ENCODE measurements around the gene SRCAP. TPM values are rescaled to one million over a fixed set of nuclear protein-coding genes. Genes with fewer than 3 reads are reported as not detected.

SRCAP gene
- polyA plus RNA-seq, 1 experiment, result 4.4 TPM

GRCh38 chr16:30767767-30768465, 68.9 kb downstream of the SRCAP start:
- no peak for TF ChIP-seq CTCF (IDR thresholded peaks at IDR 0.05; ENCODE audit: insufficient read depth, low read depth, low read length)
- CTCF ChIA-PET, result no interaction called here
- no peak overlapping the region for H3K4me3 ChIP-seq (ENCODE audit: low read depth, low read length)
- H3K36me3 ChIP-seq (ENCODE audit: control insufficient read depth, insufficient read depth, low read length), result peaks cover 65% of the 10 kb centered on the region
- H3K27me3 ChIP-seq (ENCODE audit: control insufficient read depth, insufficient read depth, low read length), result no peaks in the 10 kb centered on the region
- POLR2A ChIA-PET, result no interaction called here
- DNase-seq (ENCODE audit: low read depth), result no peak

- POLR2A ChIA-PET, result no interaction called here
- DNase-seq (ENCODE audit: low read depth), result no peak
- Histone ChIP-seq H3K4me3 (ENCODE audit: low read depth, low read length) (no peak overlapping the region), H3K27me3 (ENCODE audit: control insufficient read depth, insufficient read depth, low read length) (no peaks in the 10 kb centered on the region), H3K36me3 (ENCODE audit: control insufficient read depth, insufficient read depth, low read length) (peaks cover 69% of the 10 kb centered on the region)
- no peak for TF ChIP-seq CTCF (IDR thresholded peaks at IDR 0.05; ENCODE audit: insufficient read depth, low read depth, low read length)
- CTCF ChIA-PET, result interaction anchor here (1.1 kb wide), 1 partner anchor 173 kb away, joined by 4 read pairs; no protein-coding TSS in a partner anchor
Measured at GRCh38 chr16:30768583-30769181, 69.7 kb downstream of the SRCAP start.

- no peak for DNase-seq (ENCODE audit: low read depth)
- H3K36me3 ChIP-seq (ENCODE audit: control insufficient read depth, insufficient read depth, low read length), result peaks cover 65% of the 10 kb centered on the region
Measured at GRCh38 chr16:30769379-30770089, 70.6 kb downstream of the SRCAP start.

GRCh38 chr16:30771726-30772125, 72.8 kb downstream of the SRCAP start:
- CTCF ChIA-PET, result interaction anchor here (0.6 kb wide), 1 partner anchor 513 kb away, joined by 3 read pairs; no protein-coding TSS in a partner anchor
- no peaks in the 10 kb centered on the region for H3K27me3 ChIP-seq (ENCODE audit: control insufficient read depth, insufficient read depth, low read length)
- no peak for TF ChIP-seq CTCF (IDR thresholded peaks at IDR 0.05; ENCODE audit: insufficient read depth, low read depth, low read length)
- no peak overlapping the region for H3K4me3 ChIP-seq (ENCODE audit: low read depth, low read length)
- POLR2A ChIA-PET, result no interaction called here
- DNase-seq (ENCODE audit: low read depth), result no peak
- peaks cover 45% of the 10 kb centered on the region for H3K36me3 ChIP-seq (ENCODE audit: control insufficient read depth, insufficient read depth, low read length)

More at GRCh38 chr16:30769379-30770089, 70.6 kb downstream of the SRCAP start:
- CTCF ChIA-PET, result interaction anchor here (1.1 kb wide), 1 partner anchor 172 kb away, joined by 4 read pairs; no protein-coding TSS in a partner anchor
- Histone ChIP-seq H3K27me3 (ENCODE audit: control insufficient read depth, insufficient read depth, low read length) (no peaks in the 10 kb centered on the region), H3K4me3 (ENCODE audit: low read depth, low read length) (no peak overlapping the region)
- POLR2A ChIA-PET, result no interaction called here
- TF ChIP-seq CTCF (IDR thresholded peaks at IDR 0.05; ENCODE audit: insufficient read depth, low read depth, low read length), result no peak

GRCh38 chr16:30773826-30774225, 74.9 kb downstream of the SRCAP start:
- TF ChIP-seq CTCF (IDR thresholded peaks at IDR 0.05; ENCODE audit: insufficient read depth, low read depth, low read length), result no peak
- no peak for DNase-seq (ENCODE audit: low read depth)
- Histone ChIP-seq H3K36me3 (ENCODE audit: control insufficient read depth, insufficient read depth, low read length) (peaks cover 29% of the 10 kb centered on the region), H3K4me3 (ENCODE audit: low read depth, low read length) (no peak overlapping the region), H3K27me3 (ENCODE audit: control insufficient read depth, insufficient read depth, low read length) (no peaks in the 10 kb centered on the region)
- ChIA-PET CTCF (no interaction called here), POLR2A (no interaction called here)
